ENCODE results near the gene TUBGCP6. TPM values are rescaled to one million over a fixed set of nuclear protein-coding genes. Genes with fewer than 3 reads are reported as not detected.

TUBGCP6 gene
- total and polyA plus RNA-seq, 10 of the 15 experiments (the other 5 are each of a cell fraction or from before 2014, with no cell fraction given), result 0.74 to 41.4 (median 19.4) TPM

DNA sequence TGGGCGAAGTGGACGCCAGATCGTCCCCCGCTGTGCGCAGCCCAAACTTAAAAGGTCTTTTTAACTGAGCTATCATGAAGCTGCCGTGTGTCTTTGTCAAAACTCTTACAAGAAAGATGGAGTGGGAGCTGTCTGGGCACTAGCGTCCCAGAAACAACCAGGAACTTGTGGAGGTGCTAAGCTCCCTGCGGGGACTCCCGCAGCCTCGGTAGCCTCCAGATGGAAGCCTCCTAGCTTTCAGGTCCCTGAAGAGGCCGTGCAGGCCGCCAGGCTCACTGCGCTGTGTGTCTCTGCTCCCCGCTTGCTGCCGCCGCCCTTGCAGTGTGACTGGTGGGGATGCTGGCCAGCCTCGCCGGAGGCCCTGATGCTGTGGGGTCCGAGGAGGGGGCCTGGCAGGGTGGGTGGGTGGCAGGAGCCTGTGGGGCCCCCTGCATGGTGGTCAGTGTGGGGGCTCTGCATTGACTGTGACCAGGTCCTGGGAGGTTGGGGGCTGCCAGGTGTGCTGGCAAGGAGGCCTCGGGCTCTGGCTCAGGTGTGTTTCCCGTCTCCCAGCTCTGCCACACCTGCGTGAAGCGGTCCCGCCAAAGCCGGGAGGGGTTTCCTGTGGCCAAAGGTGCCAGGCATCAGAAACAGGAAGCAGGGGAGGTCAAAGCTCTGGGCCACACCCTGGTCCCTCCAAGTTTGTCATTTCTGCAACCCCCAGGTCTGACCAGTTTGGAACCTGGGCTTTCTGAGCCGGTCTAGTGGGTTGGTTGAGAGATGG, 57.9 kb downstream of the TUBGCP6 start (continued):
- TF ChIP-seq PRDM15 (CRISPR knock-in tag; IDR thresholded peaks at IDR 0.05) (no peak), NR2C2 (IDR thresholded peaks at IDR 0.05; ENCODE audit: borderline replicate concordance, control insufficient read depth, insufficient read length, low read depth) (no peak), RELB (IDR thresholded peaks at IDR 0.05; ENCODE audit: low read depth) (no peak), CBFB (IDR thresholded peaks at IDR 0.05; ENCODE audit: low read depth) (no peak), RAD21 (IDR thresholded peaks at IDR 0.05; ENCODE audit: insufficient read depth, low read depth, low read length) (no peak), ZZZ3 (IDR thresholded peaks at IDR 0.05; ENCODE audit: control insufficient read depth, insufficient read length, low read depth) (no peak), POLR2A (IDR thresholded peaks at IDR 0.05; ENCODE audit: low read depth, low read length) (peak; percentile 53; the same call in 1 of the 2 replicates), ETV6 (conservative IDR thresholded peaks at IDR 0.05 in 1 of 2, IDR thresholded peaks at IDR 0.05 in 1 of 2; ENCODE audit: borderline replicate concordance in 1 of 2, low read depth in 1 of 2) (no peak), EP300 (IDR thresholded peaks at IDR 0.05; ENCODE audit: borderline replicate concordance in 1 of 2, control insufficient read depth in 1 of 2, low read depth in 2 of 2, low read length in 2 of 2) (no peak), ZBTB33 (IDR thresholded peaks at IDR 0.05) (no peak), TCF3 (IDR thresholded peaks at IDR 0.05; ENCODE audit: borderline replicate concordance, insufficient read depth, low read depth, low read length) (no peak), ZBED1 (IDR thresholded peaks at IDR 0.05; ENCODE audit: borderline replicate concordance) (no peak), POU2F2 (IDR thresholded peaks at IDR 0.05; ENCODE audit: borderline replicate concordance, low read depth, low read length) (no peak), EED (IDR thresholded peaks at IDR 0.05; ENCODE audit: low read depth) (0 out of 2 replicates have a peak, but pooled peaks have one; percentile 31), ZNF24 (IDR thresholded peaks at IDR 0.05) (no peak)
- TF ChIP-seq, protein P1, sequence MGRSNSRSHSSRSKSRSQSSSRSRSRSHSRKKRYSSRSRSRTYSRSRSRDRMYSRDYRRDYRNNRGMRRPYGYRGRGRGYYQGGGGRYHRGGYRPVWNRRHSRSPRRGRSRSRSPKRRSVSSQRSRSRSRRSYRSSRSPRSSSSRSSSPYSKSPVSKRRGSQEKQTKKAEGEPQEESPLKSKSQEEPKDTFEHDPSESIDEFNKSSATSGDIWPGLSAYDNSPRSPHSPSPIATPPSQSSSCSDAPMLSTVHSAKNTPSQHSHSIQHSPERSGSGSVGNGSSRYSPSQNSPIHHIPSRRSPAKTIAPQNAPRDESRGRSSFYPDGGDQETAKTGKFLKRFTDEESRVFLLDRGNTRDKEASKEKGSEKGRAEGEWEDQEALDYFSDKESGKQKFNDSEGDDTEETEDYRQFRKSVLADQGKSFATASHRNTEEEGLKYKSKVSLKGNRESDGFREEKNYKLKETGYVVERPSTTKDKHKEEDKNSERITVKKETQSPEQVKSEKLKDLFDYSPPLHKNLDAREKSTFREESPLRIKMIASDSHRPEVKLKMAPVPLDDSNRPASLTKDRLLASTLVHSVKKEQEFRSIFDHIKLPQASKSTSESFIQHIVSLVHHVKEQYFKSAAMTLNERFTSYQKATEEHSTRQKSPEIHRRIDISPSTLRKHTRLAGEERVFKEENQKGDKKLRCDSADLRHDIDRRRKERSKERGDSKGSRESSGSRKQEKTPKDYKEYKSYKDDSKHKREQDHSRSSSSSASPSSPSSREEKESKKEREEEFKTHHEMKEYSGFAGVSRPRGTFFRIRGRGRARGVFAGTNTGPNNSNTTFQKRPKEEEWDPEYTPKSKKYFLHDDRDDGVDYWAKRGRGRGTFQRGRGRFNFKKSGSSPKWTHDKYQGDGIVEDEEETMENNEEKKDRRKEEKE (IDR thresholded peaks at IDR 0.05), result no peak
